Common myeloid progenitor, CD34-positive (primary cell): ENCODE measurements around the gene HSP90AB1.

Experiments
- CTCF ChIA-PET: fragments of 350-600 bp; sonication (Branson Sonifier 250); formaldehyde crosslinking; loops from one replicate; lab custom pipeline; 2021; ENCODE audit warnings: antibody characterized with exemption; lab: Charles Lee
- POLR2A ChIA-PET: fragments of 350-600 bp; sonication (Branson Sonifier 250); formaldehyde crosslinking; loops from one replicate; lab custom pipeline; 2021; ENCODE audit warnings: antibody characterized with exemption; lab: Charles Lee
- DNase-seq, 3 donors: peaks; one replicate each; pipeline versions ENCODE4 v3.0.0 to v3.0.0-alpha.2; 2013
- H3K27ac ChIP-seq, 2 experiments: 1 replicate in 1 of 2; 2 replicates in 1 of 2; pipeline ENCODE4 v1.7.0; 2013; ENCODE audit warnings: inconsistent platforms in 2 of 2, low read length in 2 of 2, mild to moderate bottlenecking in 2 of 2, low read depth in 1 of 2, moderate library complexity in 1 of 2; ENCODE audit not compliant: severe bottlenecking in 2 of 2, insufficient read depth in 1 of 2, poor library complexity in 1 of 2
- H3K27me3 ChIP-seq, 5 experiments: replicated peaks in 2 of 5; 1 replicate in 3 of 5; 2 replicates in 2 of 5; pipeline versions ENCODE4 v1.6.1 to v1.7.0; 2013; ENCODE audit warnings: low read length in 4 of 5, mild to moderate bottlenecking in 2 of 5, moderate library complexity in 2 of 5, inconsistent platforms in 1 of 5; ENCODE audit not compliant: insufficient read depth in 5 of 5, control insufficient read depth in 4 of 5
- H3K36me3 ChIP-seq, 4 experiments: 1 replicate in 2 of 4; 2 replicates in 2 of 4; pipeline versions ENCODE4 v1.6.1 to v1.7.0; 2013; ENCODE audit warnings: low read length in 3 of 4, control low read depth in 1 of 4, mild to moderate bottlenecking in 1 of 4; ENCODE audit not compliant: control insufficient read depth in 4 of 4, insufficient read depth in 4 of 4
- H3K4me1 ChIP-seq, 4 experiments: 1 replicate in 3 of 4; 2 replicates in 1 of 4; pipeline versions ENCODE4 v1.6.1 to v1.7.1; 2013; ENCODE audit warnings: low read length in 3 of 4, mild to moderate bottlenecking in 3 of 4, control low read depth in 1 of 4, inconsistent platforms in 1 of 4, moderate library complexity in 1 of 4; ENCODE audit not compliant: control insufficient read depth in 4 of 4, insufficient read depth in 4 of 4; ENCODE audit errors: control extremely low read depth in 1 of 4
- H3K4me3 ChIP-seq, 7 experiments: 1 replicate in 4 of 7; 2 replicates in 3 of 7; pipeline versions ENCODE4 v1.5.1 to v1.7.0; 2013; ENCODE audit warnings: mild to moderate bottlenecking in 7 of 7, low read length in 6 of 7, moderate library complexity in 6 of 7, inconsistent platforms in 2 of 7, low read depth in 2 of 7, control low read depth in 1 of 7; ENCODE audit not compliant: insufficient read depth in 4 of 7, control insufficient read depth in 1 of 7; ENCODE audit errors: extremely low read depth in 1 of 7
- H3K9me3 ChIP-seq, 5 experiments: 1 replicate in 4 of 5; 2 replicates in 1 of 5; pipeline versions ENCODE4 v1.6.1 to v1.7.1; 2013; ENCODE audit warnings: low read length in 4 of 5, mild to moderate bottlenecking in 2 of 5, inconsistent platforms in 1 of 5, low read depth in 1 of 5, moderate library complexity in 1 of 5; ENCODE audit not compliant: control insufficient read depth in 4 of 5, insufficient read depth in 2 of 5; ENCODE audit errors: control extremely low read depth in 1 of 5
- WGBS: methylation state at CpG from one replicate; pipeline ENCODE4 v1.1.5; 2013; ENCODE audit not compliant: insufficient coverage; 5-methylcytosine and 5-hydroxymethylcytosine counted together

HSP90AB1 gene

DNA sequence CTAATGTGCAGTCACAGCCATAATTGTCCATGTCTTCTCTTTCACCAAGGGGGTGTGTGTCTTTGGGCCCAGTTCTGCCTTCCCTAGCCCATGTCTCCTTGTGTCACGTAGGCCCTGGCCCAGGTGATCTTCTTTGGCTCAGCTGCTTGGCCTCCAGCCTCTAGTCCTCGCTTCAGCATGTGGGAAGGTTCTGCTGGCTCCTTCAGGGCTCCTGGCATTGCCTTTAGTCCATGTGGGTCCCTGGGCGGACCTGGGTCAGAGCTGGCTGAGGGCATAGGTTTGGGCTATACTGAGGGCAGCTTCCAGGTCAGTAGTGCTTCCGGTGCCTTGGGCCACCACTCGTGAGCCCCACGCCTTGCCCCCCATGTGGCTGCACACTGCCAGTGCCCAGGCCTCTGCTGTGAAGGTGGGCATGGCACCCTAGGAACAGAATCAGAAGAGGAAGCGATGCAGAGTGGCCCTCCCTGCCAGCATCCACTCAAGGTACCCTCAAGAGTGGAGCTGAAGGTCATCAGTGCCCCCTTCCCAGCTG is 53.5 kb downstream of the HSP90AB1 start:
- 78% methylated on average over 6 of the region's 7 CpGs for WGBS
- no peak overlapping the region for H3K4me3 ChIP-seq
- no peak for DNase-seq
- ChIA-PET POLR2A (no interaction called here), CTCF (interaction anchor here (1.2 to 12.8 kb wide), 3 partner anchors 15 to 44 kb away, joined by 3 to 202 read pairs (median 7); partner anchors contain the start of genes NFKBIE, SLC35B2 and TMEM151B)
- H3K36me3 ChIP-seq: peaks cover 6 to 57% (median 40%) of the 10 kb centered on the region in 4 experiments
- H3K4me1 ChIP-seq: peaks cover 0 to 12% (median 11%) of the 10 kb centered on the region in 4 experiments
- H3K27me3 ChIP-seq: peaks cover 0 to 38% (median 23%) of the 10 kb centered on the region in 5 experiments
- no peaks in the 10 kb centered on the region for H3K9me3 ChIP-seq
- H3K27ac ChIP-seq: no peak overlapping the region

DNA sequence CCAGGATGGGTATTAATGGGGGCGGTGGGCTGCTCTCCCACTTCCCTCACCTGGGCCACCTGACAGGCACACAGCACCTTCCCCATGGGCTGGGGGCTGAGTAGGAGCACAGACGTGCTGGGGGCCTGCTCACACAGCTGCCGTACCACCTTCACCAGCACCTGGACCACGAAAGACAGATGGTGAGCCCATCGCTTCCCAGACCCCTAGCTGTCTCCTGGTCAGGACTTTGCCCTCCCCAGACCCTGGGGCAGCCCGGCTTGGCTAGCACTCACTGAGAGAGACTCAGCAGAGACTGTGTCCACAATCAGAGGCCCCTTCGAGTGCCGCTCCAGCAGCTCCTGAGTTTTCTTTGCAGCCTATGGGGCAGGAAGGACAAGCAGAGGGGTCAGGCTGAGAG is 54.2 kb downstream of the HSP90AB1 start:
- Histone ChIP-seq H3K36me3 (peaks cover 7 to 64% (median 47%) of the 10 kb centered on the region in 4 experiments), H3K4me1 (peaks cover 0 to 12% (median 11%) of the 10 kb centered on the region in 4 experiments), H3K27ac (no peak overlapping the region), H3K4me3 (no peak overlapping the region), H3K9me3 (no peaks in the 10 kb centered on the region), H3K27me3 (peaks cover 0 to 31% (median 17%) of the 10 kb centered on the region in 5 experiments)
- no peak for DNase-seq
- 97% methylated on average over 5 of the region's 8 CpGs for WGBS
- ChIA-PET CTCF (interaction anchor here (1.0 to 12.8 kb wide), 4 partner anchors 10 to 30 kb away, joined by 3 to 202 read pairs (median 4); partner anchors contain the start of genes AARS2, NFKBIE and TMEM151B), POLR2A (interaction anchor here (0.8 kb wide), 1 partner anchor 33 kb away, joined by 3 read pairs; no protein-coding TSS in a partner anchor)

- Histone ChIP-seq H3K27me3 (peaks cover 0 to 22% (median 9%) of the 10 kb centered on the region in 5 experiments), H3K36me3 (peaks cover 9 to 71% (median 55%) of the 10 kb centered on the region in 4 experiments), H3K9me3 (no peaks in the 10 kb centered on the region), H3K4me1 (peaks cover 0 to 11% (median 9%) of the 10 kb centered on the region in 4 experiments), H3K27ac (no peak overlapping the region), H3K4me3 (no peak overlapping the region)
- DNase-seq: no peak
- WGBS: 100% methylated on average over 10 of the region's 14 CpGs
- CTCF ChIA-PET: interaction anchor here (0.8 to 12.8 kb wide), 6 partner anchors 9 to 31 kb away, joined by 3 to 202 read pairs (median 4); partner anchors contain the start of genes AARS2, NFKBIE and TMEM151B
- POLR2A ChIA-PET: interaction anchor here (0.8 kb wide), 1 partner anchor 34 kb away, joined by 3 read pairs; no protein-coding TSS in a partner anchor
These were observed 55.1 kb downstream of the HSP90AB1 start for GRCh38 chr6:44301782-44302564.

- Histone ChIP-seq H3K4me1 (peaks cover 0 to 2% (median under 1%) of the 10 kb centered on the region in 4 experiments), H3K36me3 (peaks cover 9 to 80% (median 62%) of the 10 kb centered on the region in 4 experiments), H3K27ac (no peak overlapping the region), H3K27me3 (peaks cover 0 to 13% (median 6%) of the 10 kb centered on the region in 5 experiments), H3K9me3 (no peaks in the 10 kb centered on the region), H3K4me3 (no peak overlapping the region)
- WGBS: 100% methylated on average over 9 of the region's 12 CpGs
- no peak for DNase-seq
- CTCF ChIA-PET: interaction anchor here (0.9 to 12.8 kb wide), 8 partner anchors 11 to 49 kb away, joined by 3 to 202 read pairs (median 6); partner anchors contain the start of genes AARS2, NFKBIE and TMEM151B
- POLR2A ChIA-PET: no interaction called here
These were observed 56.0 kb downstream of the HSP90AB1 start for GRCh38 chr6:44302856-44303255.
